Lower leg skin (tissue), 4 donors: ENCODE data around the gene AMH. TPM values are rescaled to one million over a fixed set of nuclear protein-coding genes. Genes with fewer than 3 reads are reported as not detected.

ENCODE experiments used
- DNase-seq, 2 donors: peaks; one replicate each; pipeline ENCODE4 v3.0.0-alpha.2; 2019; ENCODE audit warnings: low spot score in 2 of 2
- H3K4me3 ChIP-seq: fragments of 200-600 bp; sonication (generic); 2 replicates; pipeline ENCODE4 v1.5.1; 2017; ENCODE audit warnings: mild to moderate bottlenecking, low read depth; ENCODE audit not compliant: poor library complexity, severe bottlenecking
- POLR2A ChIP-seq, 2 donors: fragments of 450-650 bp; IDR thresholded peaks; one replicate each; pipeline ENCODE4 v1.6.1; 2016 to 2017; ENCODE audit warnings: antibody characterized with exemption in 2 of 2, mild to moderate bottlenecking in 1 of 2, moderate library complexity in 1 of 2
- WGBS, 2 donors: methylation state at CpG; one replicate each; pipeline ENCODE4 v1.1.5; 2018; 5-methylcytosine and 5-hydroxymethylcytosine counted together
- intact Hi-C: fragments of 100-400 bp; cut with DNase I; formaldehyde crosslinking; loops from one replicate; pipeline ENCODE4 v1.15.0; 2023; ENCODE audit warnings: low total_unique reads
- total RNA-seq, 4 donors: library from RNA; depleted of rRNA; stranded (reverse); fragments of >200 nt; gene quantifications; one replicate each; pipeline ENCODE4 v1.1.0, GENCODE V29; 2016
- TF ChIP-seq, protein P1 (sequence below), 3 donors: fragments of 450-650 bp; IDR thresholded peaks; one replicate each; pipeline ENCODE4 v1.5.1; 2016; ENCODE audit warnings: antibody characterized with exemption in 3 of 3, mild to moderate bottlenecking in 3 of 3, moderate library complexity in 2 of 3

The AMH gene
- total RNA-seq, 4 donors from 2014 or later, result 0.13 to 1.3 (median 1.2) TPM

DNA sequence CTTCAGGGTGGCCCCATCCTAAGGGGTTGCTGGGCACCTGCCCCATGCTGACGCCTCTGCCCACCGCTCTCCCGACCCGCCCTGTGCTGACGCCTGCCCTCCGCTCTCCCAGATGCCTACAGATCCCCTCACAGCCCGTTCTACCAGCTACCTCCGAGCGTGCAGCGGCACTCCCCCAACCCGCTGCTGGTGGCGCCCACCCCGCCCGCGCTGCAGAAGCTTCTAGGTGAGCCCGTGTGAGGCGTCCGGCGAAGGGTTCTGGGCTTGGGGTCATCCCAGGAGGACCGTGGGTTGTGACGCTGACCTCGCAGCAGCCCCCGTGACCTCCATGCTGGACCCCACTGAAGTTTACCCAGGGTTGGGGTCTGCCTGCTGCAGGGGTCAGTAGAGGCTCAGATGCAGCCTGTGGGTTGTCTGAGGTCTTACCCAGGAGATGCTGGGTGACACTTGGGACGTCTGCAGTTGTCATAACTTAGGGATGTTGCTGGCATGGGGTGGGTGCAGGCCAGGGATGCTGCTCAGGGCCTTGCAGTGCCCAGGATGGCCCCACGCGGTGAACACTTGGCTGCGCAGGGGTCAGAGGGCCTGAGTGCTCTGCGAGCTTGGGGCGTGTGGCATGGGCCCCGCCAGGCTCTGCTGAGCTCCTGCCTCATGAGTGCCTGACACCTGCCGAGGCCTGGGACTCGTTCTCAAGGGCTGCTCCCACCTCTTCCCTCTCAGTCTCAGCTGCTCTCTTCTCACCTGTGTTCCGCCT is 38.0 kb upstream of the AMH start:
- DNase-seq, result no peak
- no peak overlapping the region for H3K4me3 ChIP-seq
- TF ChIP-seq, protein P1, sequence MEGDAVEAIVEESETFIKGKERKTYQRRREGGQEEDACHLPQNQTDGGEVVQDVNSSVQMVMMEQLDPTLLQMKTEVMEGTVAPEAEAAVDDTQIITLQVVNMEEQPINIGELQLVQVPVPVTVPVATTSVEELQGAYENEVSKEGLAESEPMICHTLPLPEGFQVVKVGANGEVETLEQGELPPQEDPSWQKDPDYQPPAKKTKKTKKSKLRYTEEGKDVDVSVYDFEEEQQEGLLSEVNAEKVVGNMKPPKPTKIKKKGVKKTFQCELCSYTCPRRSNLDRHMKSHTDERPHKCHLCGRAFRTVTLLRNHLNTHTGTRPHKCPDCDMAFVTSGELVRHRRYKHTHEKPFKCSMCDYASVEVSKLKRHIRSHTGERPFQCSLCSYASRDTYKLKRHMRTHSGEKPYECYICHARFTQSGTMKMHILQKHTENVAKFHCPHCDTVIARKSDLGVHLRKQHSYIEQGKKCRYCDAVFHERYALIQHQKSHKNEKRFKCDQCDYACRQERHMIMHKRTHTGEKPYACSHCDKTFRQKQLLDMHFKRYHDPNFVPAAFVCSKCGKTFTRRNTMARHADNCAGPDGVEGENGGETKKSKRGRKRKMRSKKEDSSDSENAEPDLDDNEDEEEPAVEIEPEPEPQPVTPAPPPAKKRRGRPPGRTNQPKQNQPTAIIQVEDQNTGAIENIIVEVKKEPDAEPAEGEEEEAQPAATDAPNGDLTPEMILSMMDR (IDR thresholded peaks at IDR 0.05), result no peak
- no peak for TF ChIP-seq POLR2A (IDR thresholded peaks at IDR 0.05)
- 93 to 94% methylated on average over 29 to 33 of the region's 33 CpGs for WGBS, 2 donors
- intact Hi-C loops, result no loop called here

DNA sequence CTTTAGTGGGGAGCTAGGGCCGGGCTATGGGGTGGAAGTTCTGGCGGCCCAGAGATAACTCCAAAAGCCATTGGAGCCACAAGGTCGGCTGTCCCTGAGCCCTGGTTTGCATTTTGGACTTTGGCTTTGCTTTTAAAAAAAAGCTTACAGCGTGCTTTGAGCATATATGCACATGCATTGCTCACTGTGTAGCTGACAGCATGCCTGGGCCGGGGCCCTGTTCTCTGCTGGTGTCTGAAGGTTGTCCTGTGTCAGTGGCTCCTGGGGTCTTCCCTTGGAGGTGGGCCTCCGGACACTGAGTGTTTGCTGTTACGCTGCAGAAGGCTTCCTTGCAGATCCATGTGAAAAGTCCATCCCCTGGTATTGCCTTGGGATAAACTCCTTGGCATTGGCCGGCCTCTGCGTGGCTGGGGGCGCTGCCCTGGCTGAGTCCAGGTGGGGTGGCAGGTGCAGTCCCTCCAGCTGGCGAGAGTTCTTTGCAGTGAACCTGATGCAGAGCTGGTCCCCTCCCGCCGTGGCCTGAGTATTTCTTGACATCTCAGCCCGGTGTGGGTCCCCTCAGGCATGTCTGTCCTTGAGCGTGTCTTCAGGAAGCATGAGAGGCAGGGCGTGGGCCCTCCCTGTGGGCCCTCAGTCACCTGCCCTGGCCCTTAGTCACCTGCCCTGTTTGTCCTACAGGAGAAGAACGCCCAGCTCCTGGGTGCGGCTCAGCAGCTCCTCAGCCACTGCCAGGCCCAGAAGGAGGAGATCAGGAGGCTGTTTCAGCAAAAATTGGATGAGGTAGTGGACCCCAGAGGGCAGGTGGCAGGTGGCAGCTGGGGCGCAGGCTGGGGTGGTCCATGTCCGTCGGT is 36.0 kb upstream of the AMH start:
- intact Hi-C loops, result no loop called here

DNA sequence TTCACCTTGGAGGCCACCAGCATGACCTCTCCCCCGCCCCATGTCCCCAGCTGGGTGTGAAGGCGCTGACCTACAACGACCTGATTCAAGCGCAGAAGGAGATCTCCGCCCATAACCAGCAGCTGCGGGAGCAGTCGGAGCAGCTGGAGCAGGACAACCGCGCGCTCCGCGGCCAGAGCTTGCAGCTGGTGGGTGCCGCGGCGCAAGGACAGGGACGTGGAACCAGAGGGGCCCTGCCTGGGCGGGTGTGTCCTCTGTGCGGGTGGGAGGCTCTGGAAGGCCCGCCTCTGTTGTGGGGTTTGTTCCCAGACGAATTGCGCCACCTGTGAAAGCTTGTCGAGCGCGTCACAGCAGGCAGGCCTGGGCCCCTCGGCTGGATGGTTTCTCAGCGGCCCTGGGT is 35.3 kb upstream of the AMH start:
- no peak overlapping the region for H3K4me3 ChIP-seq
- DNase-seq, result peak in 1 of 2 donors; percentile 33

More for the DNA sequence above, 36.0 kb upstream of the AMH start:
- no peak for TF ChIP-seq POLR2A (IDR thresholded peaks at IDR 0.05)
- TF ChIP-seq, protein P1 (IDR thresholded peaks at IDR 0.05), result no peak
- peak in 1 of 2 donors; percentile 49 for DNase-seq
- H3K4me3 ChIP-seq, result no peak overlapping the region
- 68 to 69% methylated on average over 17 to 21 of the region's 21 CpGs for WGBS, 2 donors

DNA sequence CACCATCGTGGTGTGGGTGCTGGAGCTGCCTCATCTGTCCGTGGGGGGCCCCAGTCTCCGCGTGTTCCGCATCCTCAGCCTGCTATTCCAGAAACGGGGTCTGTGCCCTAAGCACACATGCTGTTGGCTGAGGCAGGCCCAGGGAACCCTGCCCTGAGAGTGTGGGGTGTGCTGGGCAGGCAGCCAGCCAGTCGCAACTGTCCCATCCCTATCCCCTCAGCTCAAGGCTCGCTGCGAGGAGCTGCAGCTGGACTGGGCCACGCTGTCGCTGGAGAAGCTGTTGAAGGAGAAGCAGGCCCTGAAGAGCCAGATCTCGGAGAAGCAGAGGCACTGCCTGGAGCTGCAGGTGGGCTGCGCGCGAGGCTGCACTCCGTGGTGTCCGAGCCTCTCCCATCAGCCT is 34.9 kb upstream of the AMH start:
- intact Hi-C loops, result no loop called here
- no peak for TF ChIP-seq POLR2A (IDR thresholded peaks at IDR 0.05)
- TF ChIP-seq, protein P1 (IDR thresholded peaks at IDR 0.05), result no peak
- WGBS, 2 donors, result 86 to 87% methylated on average over 17 of the region's 17 CpGs
- no peak overlapping the region for H3K4me3 ChIP-seq
- DNase-seq, result no peak

More for the DNA sequence above, 35.3 kb upstream of the AMH start:
- intact Hi-C loops, result no loop called here
- WGBS, 2 donors, result 61 to 66% methylated on average over 25 to 26 of the region's 26 CpGs
- TF ChIP-seq POLR2A (IDR thresholded peaks at IDR 0.05), result no peak
- TF ChIP-seq, protein P1 (IDR thresholded peaks at IDR 0.05), result no peak

DNA sequence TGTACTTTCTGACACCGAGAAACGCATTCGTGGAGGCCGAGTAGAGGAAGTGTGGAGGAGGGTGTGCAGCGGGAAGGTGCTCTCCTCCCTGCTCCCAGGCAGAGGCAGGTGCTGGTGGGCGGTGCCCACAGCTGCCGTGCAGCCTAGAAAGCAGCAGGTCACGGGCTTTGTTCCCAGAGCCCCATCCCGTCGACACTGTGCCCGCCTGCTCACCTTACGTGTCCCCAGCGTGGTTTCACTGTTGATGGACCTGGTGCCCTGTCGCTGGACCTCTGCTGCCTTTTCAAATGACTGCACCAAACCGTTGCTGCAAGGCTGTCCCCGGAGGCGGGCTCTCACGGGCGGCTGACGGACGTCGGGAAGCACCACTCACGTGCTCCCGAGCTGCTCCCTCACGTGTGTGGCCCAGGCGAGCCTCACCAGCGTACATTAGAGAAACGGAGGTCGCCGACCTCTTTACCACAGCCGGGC is 33.8 kb upstream of the AMH start:
- intact Hi-C loops, result no loop called here
- no peak overlapping the region for H3K4me3 ChIP-seq
- TF ChIP-seq, protein P1 (IDR thresholded peaks at IDR 0.05), result no peak
- WGBS, 2 donors, result 82 to 83% methylated on average over 31 of the region's 31 CpGs
- no peak for DNase-seq
